ENCODE measurements around the gene FSD1L. TPM values are rescaled to one million over a fixed set of nuclear protein-coding genes. Genes with fewer than 3 reads are reported as not detected.

The FSD1L gene
- polyA plus RNA-seq, 2 of the 4 experiments (the other 2 are of a cell fraction): 3.2 to 8.5 TPM

- H3K4me3 ChIP-seq: no peak overlapping the region
- ChIA-PET POLR2A (no interaction called here), CTCF (no interaction called here)
- no peak overlapping the region for H3K4me2 ChIP-seq
- DNase-seq (ENCODE audit: low read depth in 1 of 2, low spot score in 1 of 2) (no peak), FAIRE-seq (no peak), ATAC-seq (no peak)
- no peaks in the 10 kb centered on the region for H3K4me1 ChIP-seq
- no peak overlapping the region for H3K27ac ChIP-seq
- TF ChIP-seq, protein P1, sequence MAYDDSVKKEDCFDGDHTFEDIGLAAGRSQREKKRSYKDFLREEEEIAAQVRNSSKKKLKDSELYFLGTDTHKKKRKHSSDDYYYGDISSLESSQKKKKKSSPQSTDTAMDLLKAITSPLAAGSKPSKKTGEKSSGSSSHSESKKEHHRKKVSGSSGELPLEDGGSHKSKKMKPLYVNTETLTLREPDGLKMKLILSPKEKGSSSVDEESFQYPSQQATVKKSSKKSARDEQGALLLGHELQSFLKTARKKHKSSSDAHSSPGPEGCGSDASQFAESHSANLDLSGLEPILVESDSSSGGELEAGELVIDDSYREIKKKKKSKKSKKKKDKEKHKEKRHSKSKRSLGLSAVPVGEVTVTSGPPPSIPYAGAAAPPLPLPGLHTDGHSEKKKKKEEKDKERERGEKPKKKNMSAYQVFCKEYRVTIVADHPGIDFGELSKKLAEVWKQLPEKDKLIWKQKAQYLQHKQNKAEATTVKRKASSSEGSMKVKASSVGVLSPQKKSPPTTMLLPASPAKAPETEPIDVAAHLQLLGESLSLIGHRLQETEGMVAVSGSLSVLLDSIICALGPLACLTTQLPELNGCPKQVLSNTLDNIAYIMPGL (CRISPR knock-in tag; IDR thresholded peaks at IDR 0.05; ENCODE audit: borderline replicate concordance): no peak
- no peak for TF ChIP-seq JUN (IDR thresholded peaks at IDR 0.05)
- TF ChIP-seq ZNF302 (CRISPR knock-in tag; IDR thresholded peaks at IDR 0.05): no peak
- TF ChIP-seq CHD2 (IDR thresholded peaks at IDR 0.05; ENCODE audit: low read length, partially characterized antibody): no peak
- peaks cover 8% of the 10 kb centered on the region; the same call in 2 of the 3 replicates for H3K9me3 ChIP-seq
- 95% methylated on average over 3 of the region's 3 CpGs for WGBS (ENCODE audit: missing lambda C conversion rate)
Observed at GRCh38 chr9:105531530-105531929, 83.7 kb downstream of the FSD1L start.

DNA sequence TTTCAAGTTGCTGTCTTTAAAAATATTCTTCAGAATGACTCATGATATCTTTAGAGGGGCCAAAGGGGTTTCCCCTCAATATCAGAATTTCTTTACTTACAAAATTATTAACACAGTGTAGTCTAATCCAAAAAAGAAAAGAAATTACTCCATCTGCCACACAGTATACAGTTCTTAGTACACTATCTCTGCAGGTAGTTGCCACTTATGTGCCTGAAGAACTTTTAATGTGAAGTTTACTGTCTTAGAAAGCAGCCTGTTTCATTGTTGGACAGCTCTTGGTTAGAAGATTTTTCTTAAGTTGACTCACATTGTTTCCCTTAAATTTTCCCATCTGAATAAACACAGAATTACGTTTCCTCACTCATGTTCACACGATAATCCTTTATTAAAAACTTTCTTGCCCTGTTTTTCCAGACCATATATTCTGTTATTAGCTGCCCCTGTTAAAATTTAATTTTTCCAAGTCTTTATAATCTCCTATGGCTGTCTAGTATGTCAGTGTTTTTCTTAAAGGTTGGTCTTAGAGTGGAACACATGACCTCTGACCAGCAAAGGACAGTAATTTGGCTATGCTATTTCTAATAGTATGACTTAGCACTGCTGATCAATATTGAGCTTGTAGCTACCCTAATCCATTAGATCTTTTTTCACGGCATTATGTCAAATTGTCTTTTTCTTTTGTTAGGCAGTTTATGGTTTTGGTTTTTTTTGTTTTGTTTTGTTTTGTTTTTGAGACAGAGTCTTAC lies 88.3 kb downstream of the FSD1L start:
- ATAC-seq: no peak
- FAIRE-seq: no peak
- H3K27ac ChIP-seq: no peak overlapping the region
- CTCF ChIA-PET: interaction anchor here (0.5 kb wide), 1 partner anchor 263 kb away, joined by 4 read pairs; no protein-coding TSS in a partner anchor
- no peaks in the 10 kb centered on the region for H3K9me3 ChIP-seq
- no peak overlapping the region for H3K4me3 ChIP-seq
- POLR2A ChIA-PET: no interaction called here
- no peaks in the 10 kb centered on the region for H3K4me1 ChIP-seq
- DNase-seq (ENCODE audit: low read depth in 1 of 2, low spot score in 1 of 2): no peak
- TF ChIP-seq CEBPB (IDR thresholded peaks at IDR 0.05): no peak
- TF ChIP-seq RNF2 (IDR thresholded peaks at IDR 0.05; ENCODE audit: borderline replicate concordance, low read depth): no peak
- no peak for TF ChIP-seq CHD4 (IDR thresholded peaks at IDR 0.05; ENCODE audit: borderline replicate concordance)
- no peak for TF ChIP-seq BHLHE40 (IDR thresholded peaks at IDR 0.05; ENCODE audit: low read depth, low read length)
- TF ChIP-seq ZSCAN20 (CRISPR knock-in tag; IDR thresholded peaks at IDR 0.05): no peak
- TF ChIP-seq E2F6 (IDR thresholded peaks at IDR 0.05; ENCODE audit: borderline replicate concordance, low read depth): no peak
- TF ChIP-seq HES2 (IDR thresholded peaks at IDR 0.05): no peak
- 88% methylated on average over 3 of the region's 3 CpGs for WGBS (ENCODE audit: missing lambda C conversion rate)
- H3K4me2 ChIP-seq: no peak overlapping the region

DNA sequence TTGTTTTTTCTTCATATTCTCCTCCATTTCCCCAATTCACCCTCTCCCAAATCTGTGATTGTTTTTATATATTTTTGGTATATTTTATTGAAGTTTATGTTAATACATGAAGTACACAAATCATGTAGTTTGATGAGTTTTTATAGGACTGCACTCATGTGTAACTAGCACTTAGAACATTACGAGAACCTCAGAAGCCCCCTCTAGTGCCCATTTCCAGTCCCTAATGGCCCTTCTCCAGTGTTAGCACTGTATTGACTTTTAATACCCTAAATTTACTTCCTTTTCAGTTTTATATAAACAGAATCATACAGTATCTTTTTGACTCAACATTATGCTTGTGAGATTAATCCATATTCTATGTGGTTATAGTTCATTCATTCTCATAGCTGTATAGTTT lies 91.6 kb downstream of the FSD1L start:
- Histone ChIP-seq H3K4me1 (no peaks in the 10 kb centered on the region), H3K4me2 (no peak overlapping the region), H3K27ac (no peak overlapping the region), H3K4me3 (no peak overlapping the region), H3K9me3 (no peaks in the 10 kb centered on the region)
- TF ChIP-seq CHD4 (IDR thresholded peaks at IDR 0.05; ENCODE audit: borderline replicate concordance): no peak
- TF ChIP-seq ATOH8 (CRISPR knock-in tag; IDR thresholded peaks at IDR 0.05; ENCODE audit: low read depth): no peak
- TF ChIP-seq POLR2AphosphoS2 (conservative IDR thresholded peaks at IDR 0.05; ENCODE audit: low read length): no peak
- no peak for TF ChIP-seq ZFP36 (IDR thresholded peaks at IDR 0.05; ENCODE audit: borderline replicate concordance, partially characterized antibody)
- no peak for TF ChIP-seq RARB (CRISPR knock-in tag; IDR thresholded peaks at IDR 0.05)
- TF ChIP-seq CEBPB (IDR thresholded peaks at IDR 0.05): no peak
- TF ChIP-seq, protein P2, sequence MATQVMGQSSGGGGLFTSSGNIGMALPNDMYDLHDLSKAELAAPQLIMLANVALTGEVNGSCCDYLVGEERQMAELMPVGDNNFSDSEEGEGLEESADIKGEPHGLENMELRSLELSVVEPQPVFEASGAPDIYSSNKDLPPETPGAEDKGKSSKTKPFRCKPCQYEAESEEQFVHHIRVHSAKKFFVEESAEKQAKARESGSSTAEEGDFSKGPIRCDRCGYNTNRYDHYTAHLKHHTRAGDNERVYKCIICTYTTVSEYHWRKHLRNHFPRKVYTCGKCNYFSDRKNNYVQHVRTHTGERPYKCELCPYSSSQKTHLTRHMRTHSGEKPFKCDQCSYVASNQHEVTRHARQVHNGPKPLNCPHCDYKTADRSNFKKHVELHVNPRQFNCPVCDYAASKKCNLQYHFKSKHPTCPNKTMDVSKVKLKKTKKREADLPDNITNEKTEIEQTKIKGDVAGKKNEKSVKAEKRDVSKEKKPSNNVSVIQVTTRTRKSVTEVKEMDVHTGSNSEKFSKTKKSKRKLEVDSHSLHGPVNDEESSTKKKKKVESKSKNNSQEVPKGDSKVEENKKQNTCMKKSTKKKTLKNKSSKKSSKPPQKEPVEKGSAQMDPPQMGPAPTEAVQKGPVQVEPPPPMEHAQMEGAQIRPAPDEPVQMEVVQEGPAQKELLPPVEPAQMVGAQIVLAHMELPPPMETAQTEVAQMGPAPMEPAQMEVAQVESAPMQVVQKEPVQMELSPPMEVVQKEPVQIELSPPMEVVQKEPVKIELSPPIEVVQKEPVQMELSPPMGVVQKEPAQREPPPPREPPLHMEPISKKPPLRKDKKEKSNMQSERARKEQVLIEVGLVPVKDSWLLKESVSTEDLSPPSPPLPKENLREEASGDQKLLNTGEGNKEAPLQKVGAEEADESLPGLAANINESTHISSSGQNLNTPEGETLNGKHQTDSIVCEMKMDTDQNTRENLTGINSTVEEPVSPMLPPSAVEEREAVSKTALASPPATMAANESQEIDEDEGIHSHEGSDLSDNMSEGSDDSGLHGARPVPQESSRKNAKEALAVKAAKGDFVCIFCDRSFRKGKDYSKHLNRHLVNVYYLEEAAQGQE (IDR thresholded peaks at IDR 0.05): no peak
- TF ChIP-seq, protein P3, sequence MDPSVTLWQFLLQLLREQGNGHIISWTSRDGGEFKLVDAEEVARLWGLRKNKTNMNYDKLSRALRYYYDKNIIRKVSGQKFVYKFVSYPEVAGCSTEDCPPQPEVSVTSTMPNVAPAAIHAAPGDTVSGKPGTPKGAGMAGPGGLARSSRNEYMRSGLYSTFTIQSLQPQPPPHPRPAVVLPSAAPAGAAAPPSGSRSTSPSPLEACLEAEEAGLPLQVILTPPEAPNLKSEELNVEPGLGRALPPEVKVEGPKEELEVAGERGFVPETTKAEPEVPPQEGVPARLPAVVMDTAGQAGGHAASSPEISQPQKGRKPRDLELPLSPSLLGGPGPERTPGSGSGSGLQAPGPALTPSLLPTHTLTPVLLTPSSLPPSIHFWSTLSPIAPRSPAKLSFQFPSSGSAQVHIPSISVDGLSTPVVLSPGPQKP (IDR thresholded peaks at IDR 0.05; ENCODE audit: low read depth, low read length): no peak
- no peak for TF ChIP-seq ZSCAN20 (CRISPR knock-in tag; IDR thresholded peaks at IDR 0.05)
- TF ChIP-seq EHF (CRISPR knock-in tag; IDR thresholded peaks at IDR 0.05): no peak
- TF ChIP-seq NPAS2 (CRISPR knock-in tag; IDR thresholded peaks at IDR 0.05; ENCODE audit: borderline replicate concordance): no peak
- TF ChIP-seq HOXB5 (CRISPR knock-in tag; IDR thresholded peaks at IDR 0.05): no peak
- TF ChIP-seq, protein P1 (CRISPR knock-in tag; IDR thresholded peaks at IDR 0.05; ENCODE audit: borderline replicate concordance): no peak
- POLR2A ChIA-PET: no interaction called here
- no peak for ATAC-seq
- DNase-seq (ENCODE audit: low read depth in 1 of 2, low spot score in 1 of 2): peak in 1 of 2 experiments; percentile 24
- 100% methylated on average over 1 of the region's 1 CpG for WGBS (ENCODE audit: missing lambda C conversion rate)
- FAIRE-seq: no peak
- CTCF ChIA-PET: no interaction called here
